ENCODE measurements around the gene DYNLT2.
"Not testable (repeated sequence)": the region's sequence is repeated elsewhere in the genome, so short reads cannot be mapped to it uniquely, and the experiment has no call there.

Gene DYNLT2

DNA sequence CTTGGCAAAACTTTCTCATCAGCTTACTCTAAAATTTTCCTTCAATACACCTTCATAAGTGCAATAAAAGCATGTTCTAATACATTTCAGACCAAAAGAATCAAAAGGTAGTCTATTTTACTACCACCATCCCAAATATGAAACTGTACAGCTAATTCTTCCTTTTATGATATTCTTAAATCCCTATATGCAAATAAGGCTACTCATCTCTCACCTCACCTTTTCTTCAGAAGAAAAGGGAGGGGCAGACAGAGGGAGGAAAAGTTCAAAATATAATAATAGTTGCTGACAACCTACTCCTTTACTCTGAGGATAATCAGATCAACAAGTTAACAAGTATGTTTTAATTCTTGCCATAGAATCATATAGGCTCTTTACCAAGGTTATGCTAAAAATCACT is 42.1 kb downstream of the DYNLT2 start:
- DNase-seq (ENCODE audit: extremely low read depth, low read depth) = no peak
- TF ChIP-seq, protein P1, sequence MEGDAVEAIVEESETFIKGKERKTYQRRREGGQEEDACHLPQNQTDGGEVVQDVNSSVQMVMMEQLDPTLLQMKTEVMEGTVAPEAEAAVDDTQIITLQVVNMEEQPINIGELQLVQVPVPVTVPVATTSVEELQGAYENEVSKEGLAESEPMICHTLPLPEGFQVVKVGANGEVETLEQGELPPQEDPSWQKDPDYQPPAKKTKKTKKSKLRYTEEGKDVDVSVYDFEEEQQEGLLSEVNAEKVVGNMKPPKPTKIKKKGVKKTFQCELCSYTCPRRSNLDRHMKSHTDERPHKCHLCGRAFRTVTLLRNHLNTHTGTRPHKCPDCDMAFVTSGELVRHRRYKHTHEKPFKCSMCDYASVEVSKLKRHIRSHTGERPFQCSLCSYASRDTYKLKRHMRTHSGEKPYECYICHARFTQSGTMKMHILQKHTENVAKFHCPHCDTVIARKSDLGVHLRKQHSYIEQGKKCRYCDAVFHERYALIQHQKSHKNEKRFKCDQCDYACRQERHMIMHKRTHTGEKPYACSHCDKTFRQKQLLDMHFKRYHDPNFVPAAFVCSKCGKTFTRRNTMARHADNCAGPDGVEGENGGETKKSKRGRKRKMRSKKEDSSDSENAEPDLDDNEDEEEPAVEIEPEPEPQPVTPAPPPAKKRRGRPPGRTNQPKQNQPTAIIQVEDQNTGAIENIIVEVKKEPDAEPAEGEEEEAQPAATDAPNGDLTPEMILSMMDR (IDR thresholded peaks at IDR 0.05; ENCODE audit: low read depth, low read length) = no peak

DNA sequence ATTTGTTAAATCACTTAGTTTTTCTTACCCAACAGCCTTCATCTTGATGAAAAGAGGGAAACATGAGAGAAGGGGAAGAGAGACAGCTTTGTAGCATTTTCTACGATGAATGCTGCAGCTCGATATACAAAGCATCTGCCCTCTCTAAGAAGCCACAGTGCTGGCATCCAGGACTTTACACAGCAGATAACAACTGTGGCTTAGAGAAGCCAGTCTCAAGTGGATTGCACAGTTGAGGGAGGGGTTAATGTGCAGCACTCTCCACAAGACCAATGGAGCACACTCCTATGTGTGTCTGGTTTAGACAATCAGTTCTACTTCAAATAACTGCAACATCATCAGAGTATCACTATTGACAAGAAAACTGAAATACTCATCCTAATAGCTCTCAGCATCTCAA is 43.6 kb downstream of the DYNLT2 start:
- no peak for DNase-seq (ENCODE audit: extremely low read depth, low read depth)
- TF ChIP-seq, protein P1 (IDR thresholded peaks at IDR 0.05; ENCODE audit: low read depth, low read length) = no peak

DNA sequence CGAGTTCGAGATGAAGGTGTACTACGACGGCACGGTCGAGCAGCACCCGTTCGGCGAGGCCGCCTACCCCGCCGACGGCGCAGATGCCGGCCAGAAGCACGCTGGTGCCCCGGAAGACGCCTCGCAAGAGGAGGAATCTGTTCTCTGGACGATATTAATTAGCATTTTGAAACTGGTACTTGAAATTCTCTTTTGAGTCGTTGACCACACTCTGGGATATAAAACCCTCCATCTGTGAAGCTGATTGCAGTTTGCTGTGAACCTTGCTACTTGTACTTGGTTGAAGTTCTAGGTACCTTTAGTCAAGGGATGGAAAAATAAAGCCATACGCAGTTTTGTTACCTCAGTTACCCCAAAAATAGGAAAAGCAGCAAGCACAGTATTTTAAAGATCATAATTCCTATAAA is 48.5 kb downstream of the DYNLT2 start:
- TF ChIP-seq, protein P1 (IDR thresholded peaks at IDR 0.05; ENCODE audit: low read depth, low read length) = no peak
- no peak for DNase-seq (ENCODE audit: extremely low read depth, low read depth)

DNA sequence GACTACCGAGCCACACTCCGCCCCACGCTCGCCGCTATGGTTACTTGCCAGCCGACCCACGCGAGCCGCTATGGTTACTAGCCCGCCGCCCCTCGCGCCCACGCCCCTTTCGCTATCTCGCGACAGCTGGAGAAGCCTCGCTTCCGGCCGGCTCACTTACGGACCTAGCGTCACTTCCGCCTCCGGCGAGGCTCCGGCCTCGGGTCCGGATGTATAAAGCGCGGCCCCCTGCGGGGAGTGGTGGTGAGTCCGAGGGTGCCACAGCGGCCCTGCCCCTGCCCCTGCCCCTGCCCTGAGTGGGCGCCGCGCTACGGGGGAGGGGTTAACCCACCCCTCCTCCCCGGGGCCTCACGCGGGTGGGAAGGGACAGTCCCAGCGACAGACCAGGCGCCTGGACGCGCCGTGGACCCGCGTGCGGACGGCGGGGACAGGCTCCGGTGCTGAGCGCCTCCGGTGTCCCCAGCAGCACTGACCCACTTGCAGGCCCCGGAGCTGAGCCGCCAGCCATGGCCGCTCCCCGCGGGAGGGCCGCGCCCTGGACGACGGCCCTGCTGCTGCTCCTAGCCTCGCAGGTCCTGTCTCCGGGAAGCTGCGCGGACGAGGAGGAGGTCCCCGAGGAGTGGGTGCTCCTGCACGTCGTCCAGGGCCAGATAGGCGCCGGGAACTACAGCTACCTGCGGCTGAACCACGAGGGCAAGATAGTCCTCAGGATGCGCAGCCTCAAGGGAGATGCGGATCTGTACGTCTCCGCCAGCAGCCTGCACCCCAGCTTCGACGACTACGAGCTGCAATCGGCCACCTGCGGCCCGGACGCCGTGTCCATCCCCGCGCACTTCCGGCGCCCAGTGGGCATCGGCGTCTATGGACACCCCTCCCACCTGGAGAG is 49.2 kb downstream of the DYNLT2 start, which contains the start of the genes C6orf120 and WDR27:
Gene C6orf120, plus strand, starts transcription at position 173 of the 886 bp plus-strand sequence. Its CDS starts 334 bp downstream, at position 507.
Gene WDR27, minus strand, starts transcription at position 76 of the 886 bp plus-strand sequence. CDS start 13,024 bp downstream, outside the sequence.
- TF ChIP-seq, protein P1 (IDR thresholded peaks at IDR 0.05; ENCODE audit: low read depth, low read length) = no peak

DNA sequence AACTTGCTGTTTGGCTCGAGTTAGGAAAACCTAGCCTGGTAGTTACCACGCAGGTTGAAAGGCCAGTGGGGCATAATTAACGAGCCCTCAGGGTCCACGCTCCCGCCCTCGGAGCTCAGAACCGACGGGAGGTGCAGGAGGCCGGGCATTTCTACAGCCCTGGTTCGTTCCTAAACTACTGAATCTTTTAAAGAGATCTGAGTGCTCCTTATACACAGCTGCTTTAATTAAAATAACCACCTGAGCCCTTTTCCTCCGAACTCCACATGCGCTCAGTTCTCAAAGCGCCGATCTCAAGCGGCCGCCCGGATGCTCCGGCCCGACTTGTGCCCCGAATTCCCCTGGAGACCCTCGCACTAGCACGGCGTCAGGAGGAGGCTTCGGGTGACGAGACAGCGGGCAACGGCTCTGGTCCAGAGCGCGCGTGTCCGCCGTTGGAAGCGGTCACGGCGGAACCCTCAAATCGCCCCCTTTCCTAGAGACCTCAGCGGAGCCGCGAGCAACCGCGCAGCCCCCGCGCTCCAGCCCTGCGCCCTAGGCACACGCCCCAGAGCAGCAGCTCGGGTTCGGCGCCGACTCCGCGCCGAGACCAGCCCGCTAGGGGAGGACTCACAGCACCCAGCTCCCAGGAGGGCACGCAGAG is 49.9 kb downstream of the DYNLT2 start:
- TF ChIP-seq, protein P1 (IDR thresholded peaks at IDR 0.05; ENCODE audit: low read depth, low read length) = no peak
- DNase-seq (ENCODE audit: extremely low read depth, low read depth) = no peak

More for the DNA sequence above, 49.2 kb downstream of the DYNLT2 start, which contains the start of the genes C6orf120 and WDR27:
- DNase-seq (ENCODE audit: extremely low read depth, low read depth) = peak; percentile 87

DNA sequence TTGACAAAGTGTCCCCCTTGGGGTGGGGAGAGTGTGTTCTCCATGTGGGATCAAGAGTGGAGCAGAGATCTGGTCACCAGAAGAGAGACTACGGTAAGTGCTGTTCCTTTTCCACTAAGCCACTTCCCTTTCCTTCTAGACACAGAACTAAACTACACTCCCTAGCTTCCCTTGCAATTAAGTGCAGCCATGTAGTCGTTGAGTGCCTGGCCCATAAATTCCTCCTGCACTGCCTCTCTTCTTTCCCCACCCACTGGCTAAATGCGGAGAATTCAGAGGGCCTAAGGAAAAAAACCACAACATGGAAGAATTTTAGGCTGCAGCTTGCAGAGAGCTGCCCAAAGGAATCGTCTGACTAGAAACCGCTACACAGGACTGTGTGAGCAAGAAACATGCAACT is 51.1 kb downstream of the DYNLT2 start:
- no peak for DNase-seq (ENCODE audit: extremely low read depth, low read depth)
- TF ChIP-seq, protein P1 (IDR thresholded peaks at IDR 0.05; ENCODE audit: low read depth, low read length) = no peak

DNA sequence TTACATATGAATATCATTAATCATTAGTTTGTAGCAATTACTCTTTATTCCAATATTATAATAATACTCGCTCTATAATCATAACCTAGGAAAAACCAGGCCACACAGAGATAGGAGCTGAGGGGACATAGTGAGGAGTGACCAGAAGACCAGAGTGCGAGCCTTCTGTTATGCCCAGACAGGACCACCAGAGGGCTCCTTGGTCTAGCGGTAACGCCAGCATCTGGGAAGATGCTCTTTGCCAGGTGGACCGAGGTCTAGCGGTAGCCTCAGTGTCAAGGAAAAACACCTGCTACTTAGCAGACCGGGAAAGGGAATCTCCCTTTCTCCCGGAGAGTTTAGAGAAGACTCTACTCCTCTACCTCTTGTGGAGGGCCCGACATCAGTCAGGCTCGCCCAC is 54.3 kb downstream of the DYNLT2 start:
- DNase-seq (ENCODE audit: extremely low read depth, low read depth) = not testable (repeated sequence)
- TF ChIP-seq, protein P1 (IDR thresholded peaks at IDR 0.05; ENCODE audit: low read depth, low read length) = peak; percentile 12
